ENCODE measurements around the gene MSH4.
"Not testable (repeated sequence)": the region's sequence is repeated elsewhere in the genome, so short reads cannot be mapped to it uniquely, and the experiment has no call there.

Gene MSH4

GRCh38 chr1:75783920-75784319 lies 12.8 kb upstream of the MSH4 start:
- not testable (repeated sequence) for H3K27me3 ChIP-seq (ENCODE audit: control insufficient read depth in 1 of 2, insufficient read depth in 2 of 2, low read length in 2 of 2); H3K27ac ChIP-seq (ENCODE audit: low read length); H3K9ac ChIP-seq (ENCODE audit: low read length in 2 of 2); H3K4me3 ChIP-seq (ENCODE audit: low read length in 2 of 2); H3K4me1 ChIP-seq (ENCODE audit: control insufficient read depth, insufficient read depth, low read length); H3K9me3 ChIP-seq (ENCODE audit: control insufficient read depth in 2 of 2, low read length in 2 of 2); H3K36me3 ChIP-seq (ENCODE audit: control insufficient read depth in 2 of 2, insufficient read depth in 2 of 2, low read length in 2 of 2)

GRCh38 chr1:75785320-75785982 lies 11.2 kb upstream of the MSH4 start:
- Histone ChIP-seq H3K9me3 (ENCODE audit: control insufficient read depth in 2 of 2, low read length in 2 of 2) (no peaks in the 10 kb centered on the region), H3K27ac (ENCODE audit: low read length) (peak overlapping the region; percentile 85), H3K36me3 (ENCODE audit: control insufficient read depth in 2 of 2, insufficient read depth in 2 of 2, low read length in 2 of 2) (no peaks in the 10 kb centered on the region), H3K27me3 (ENCODE audit: control insufficient read depth in 1 of 2, insufficient read depth in 2 of 2, low read length in 2 of 2) (no peaks in the 10 kb centered on the region), H3K4me3 (ENCODE audit: low read length in 2 of 2) (peak overlapping the region; percentile 98 to 99), H3K9ac (ENCODE audit: low read length in 2 of 2) (peak overlapping the region; percentile 92 to 96), H3K4me1 (ENCODE audit: control insufficient read depth, insufficient read depth, low read length) (peaks cover 5% of the 10 kb centered on the region)

- Histone ChIP-seq H3K36me3 (ENCODE audit: control insufficient read depth in 2 of 2, insufficient read depth in 2 of 2, low read length in 2 of 2) (peaks cover under 1 to 3% of the 10 kb centered on the region in 2 donors), H3K9ac (ENCODE audit: low read length in 2 of 2) (peak within 1 kb of the TSS; percentile 92 to 96), H3K27me3 (ENCODE audit: control insufficient read depth in 1 of 2, insufficient read depth in 2 of 2, low read length in 2 of 2) (no peaks in the 10 kb centered on the region), H3K4me3 (ENCODE audit: low read length in 2 of 2) (peak within 1 kb of the TSS; percentile 98 to 99), H3K9me3 (ENCODE audit: control insufficient read depth in 2 of 2, low read length in 2 of 2) (no peaks in the 10 kb centered on the region), H3K27ac (ENCODE audit: low read length) (peak within 1 kb of the TSS; percentile 85), H3K4me1 (ENCODE audit: control insufficient read depth, insufficient read depth, low read length) (peaks cover 5% of the 10 kb centered on the region)
These were observed 10.5 kb upstream of the MSH4 start, which contains the start of gene RABGGTB for GRCh38 chr1:75785983-75786853. Gene RABGGTB (plus strand): TSS chr1:75786256. CDS start chr1:75786272, 16 bp downstream.

GRCh38 chr1:75786901-75787493 lies 9.7 kb upstream of the MSH4 start:
- H3K27ac ChIP-seq (ENCODE audit: low read length): no peak overlapping the region

GRCh38 chr1:75787524-75787923 lies 9.2 kb upstream of the MSH4 start:
- peaks cover 5% of the 10 kb centered on the region for H3K4me1 ChIP-seq (ENCODE audit: control insufficient read depth, insufficient read depth, low read length)
- H3K9me3 ChIP-seq (ENCODE audit: control insufficient read depth in 2 of 2, low read length in 2 of 2): no peaks in the 10 kb centered on the region
- no peak overlapping the region for H3K27ac ChIP-seq (ENCODE audit: low read length)
- peak overlapping the region; percentile 98 to 99 for H3K4me3 ChIP-seq (ENCODE audit: low read length in 2 of 2)
- H3K36me3 ChIP-seq (ENCODE audit: control insufficient read depth in 2 of 2, insufficient read depth in 2 of 2, low read length in 2 of 2): peaks cover 6 to 12% of the 10 kb centered on the region in 2 donors
- H3K27me3 ChIP-seq (ENCODE audit: control insufficient read depth in 1 of 2, insufficient read depth in 2 of 2, low read length in 2 of 2): no peaks in the 10 kb centered on the region
- peak overlapping the region; percentile 13 to 96 for H3K9ac ChIP-seq (ENCODE audit: low read length in 2 of 2)

More at GRCh38 chr1:75786901-75787493, 9.7 kb upstream of the MSH4 start:
- Histone ChIP-seq H3K9me3 (ENCODE audit: control insufficient read depth in 2 of 2, low read length in 2 of 2) (no peaks in the 10 kb centered on the region), H3K9ac (ENCODE audit: low read length in 2 of 2) (peak overlapping the region; percentile 92 to 96), H3K36me3 (ENCODE audit: control insufficient read depth in 2 of 2, insufficient read depth in 2 of 2, low read length in 2 of 2) (peaks cover 3 to 7% of the 10 kb centered on the region in 2 donors), H3K4me3 (ENCODE audit: low read length in 2 of 2) (peak overlapping the region; percentile 98 to 99), H3K27me3 (ENCODE audit: control insufficient read depth in 1 of 2, insufficient read depth in 2 of 2, low read length in 2 of 2) (no peaks in the 10 kb centered on the region), H3K4me1 (ENCODE audit: control insufficient read depth, insufficient read depth, low read length) (peaks cover 5% of the 10 kb centered on the region)

- H3K27ac ChIP-seq (ENCODE audit: low read length): no peak overlapping the region
- H3K9ac ChIP-seq (ENCODE audit: low read length in 2 of 2): no peak overlapping the region
- no peak overlapping the region for H3K4me3 ChIP-seq (ENCODE audit: low read length in 2 of 2)
- H3K27me3 ChIP-seq (ENCODE audit: control insufficient read depth in 1 of 2, insufficient read depth in 2 of 2, low read length in 2 of 2): no peaks in the 10 kb centered on the region
- no peaks in the 10 kb centered on the region for H3K9me3 ChIP-seq (ENCODE audit: control insufficient read depth in 2 of 2, low read length in 2 of 2)
- H3K36me3 ChIP-seq (ENCODE audit: control insufficient read depth in 2 of 2, insufficient read depth in 2 of 2, low read length in 2 of 2): peaks cover 25 to 28% of the 10 kb centered on the region in 2 donors
- peaks cover 5% of the 10 kb centered on the region for H3K4me1 ChIP-seq (ENCODE audit: control insufficient read depth, insufficient read depth, low read length)
These were observed 6.7 kb upstream of the MSH4 start for GRCh38 chr1:75789988-75790387.

GRCh38 chr1:75791022-75791421 lies 5.7 kb upstream of the MSH4 start:
- no peak overlapping the region for H3K4me3 ChIP-seq (ENCODE audit: low read length in 2 of 2)
- no peaks in the 10 kb centered on the region for H3K9me3 ChIP-seq (ENCODE audit: control insufficient read depth in 2 of 2, low read length in 2 of 2)
- peaks cover 32 to 34% of the 10 kb centered on the region in 2 donors for H3K36me3 ChIP-seq (ENCODE audit: control insufficient read depth in 2 of 2, insufficient read depth in 2 of 2, low read length in 2 of 2)
- H3K27me3 ChIP-seq (ENCODE audit: control insufficient read depth in 1 of 2, insufficient read depth in 2 of 2, low read length in 2 of 2): no peaks in the 10 kb centered on the region
- H3K4me1 ChIP-seq (ENCODE audit: control insufficient read depth, insufficient read depth, low read length): peaks cover 5% of the 10 kb centered on the region
- H3K9ac ChIP-seq (ENCODE audit: low read length in 2 of 2): no peak overlapping the region
- no peak overlapping the region for H3K27ac ChIP-seq (ENCODE audit: low read length)

GRCh38 chr1:75792091-75792490 lies 4.6 kb upstream of the MSH4 start:
- no peaks in the 10 kb centered on the region for H3K9me3 ChIP-seq (ENCODE audit: control insufficient read depth in 2 of 2, low read length in 2 of 2)
- no peak overlapping the region for H3K4me3 ChIP-seq (ENCODE audit: low read length in 2 of 2)
- H3K27me3 ChIP-seq (ENCODE audit: control insufficient read depth in 1 of 2, insufficient read depth in 2 of 2, low read length in 2 of 2): no peaks in the 10 kb centered on the region
- peaks cover 37% of the 10 kb centered on the region in 2 donors for H3K36me3 ChIP-seq (ENCODE audit: control insufficient read depth in 2 of 2, insufficient read depth in 2 of 2, low read length in 2 of 2)
- no peak overlapping the region for H3K9ac ChIP-seq (ENCODE audit: low read length in 2 of 2)
- H3K4me1 ChIP-seq (ENCODE audit: control insufficient read depth, insufficient read depth, low read length): peaks cover 5% of the 10 kb centered on the region
- no peak overlapping the region for H3K27ac ChIP-seq (ENCODE audit: low read length)

GRCh38 chr1:75794382-75794781 lies 2.3 kb upstream of the MSH4 start:
- no peak overlapping the region for H3K9ac ChIP-seq (ENCODE audit: low read length in 2 of 2)
- H3K4me3 ChIP-seq (ENCODE audit: low read length in 2 of 2): no peak overlapping the region
- H3K36me3 ChIP-seq (ENCODE audit: control insufficient read depth in 2 of 2, insufficient read depth in 2 of 2, low read length in 2 of 2): peaks cover 37 to 40% of the 10 kb centered on the region in 2 donors
- H3K27me3 ChIP-seq (ENCODE audit: control insufficient read depth in 1 of 2, insufficient read depth in 2 of 2, low read length in 2 of 2): no peaks in the 10 kb centered on the region
- no peak overlapping the region for H3K27ac ChIP-seq (ENCODE audit: low read length)
- H3K4me1 ChIP-seq (ENCODE audit: control insufficient read depth, insufficient read depth, low read length): no peaks in the 10 kb centered on the region
- H3K9me3 ChIP-seq (ENCODE audit: control insufficient read depth in 2 of 2, low read length in 2 of 2): no peaks in the 10 kb centered on the region

GRCh38 chr1:75795703-75796193 lies 934 bp upstream of the MSH4 start:
- Histone ChIP-seq H3K4me1 (ENCODE audit: control insufficient read depth, insufficient read depth, low read length) (no peaks in the 10 kb centered on the region), H3K27ac (ENCODE audit: low read length) (no peak overlapping the region), H3K9ac (ENCODE audit: low read length in 2 of 2) (no peak overlapping the region), H3K4me3 (ENCODE audit: low read length in 2 of 2) (no peak overlapping the region), H3K9me3 (ENCODE audit: control insufficient read depth in 2 of 2, low read length in 2 of 2) (no peaks in the 10 kb centered on the region), H3K27me3 (ENCODE audit: control insufficient read depth in 1 of 2, insufficient read depth in 2 of 2, low read length in 2 of 2) (no peaks in the 10 kb centered on the region), H3K36me3 (ENCODE audit: control insufficient read depth in 2 of 2, insufficient read depth in 2 of 2, low read length in 2 of 2) (peaks cover 37 to 40% of the 10 kb centered on the region in 2 donors)

All from stomach smooth muscle (tissue), 2 donors.